Activated CD8-positive, alpha-beta T cell treated with anti-CD3 and anti-CD28 coated beads, Interleukin-2, amount 10 ng/mL, durations not matched to agents 7 days and 5 days (primary cell): ENCODE measurements around the gene TBXAS1. TPM values are rescaled to one million over a fixed set of nuclear protein-coding genes. Genes with fewer than 3 reads are reported as not detected.
A peak's percentile ranks its signal among the peaks of the same experiment; 100 is the strongest.

ENCODE experiments used
- ATAC-seq: fragments of 150-1000 bp; cut with Tn5 transposase; one replicate; pipeline ENCODE4 v1.10.0; 2021; ENCODE audit warnings: moderate library complexity
- CTCF ChIA-PET: fragments of 350-600 bp; sonication (Branson Sonifier 250); formaldehyde crosslinking; loops from one replicate; lab custom pipeline; 2021; ENCODE audit warnings: antibody characterized with exemption; lab: Charles Lee
- POLR2A ChIA-PET: fragments of 350-600 bp; sonication (Branson Sonifier 250); formaldehyde crosslinking; loops from one replicate; lab custom pipeline; 2021; ENCODE audit warnings: antibody characterized with exemption; lab: Charles Lee
- DNase-seq: peaks from one replicate; pipeline ENCODE4 v3.0.0-alpha.2; 2020
- H3K27ac Mint-ChIP-seq: one replicate; pipeline ENCODE4 v1.8.0; 2021; ENCODE audit warnings: mild to moderate bottlenecking, mixed read lengths
- H3K27me3 Mint-ChIP-seq: one replicate; pipeline ENCODE4 v1.8.0; 2021; ENCODE audit warnings: low read depth, mixed read lengths
- H3K36me3 Mint-ChIP-seq: one replicate; pipeline ENCODE4 v1.8.0; 2021; ENCODE audit warnings: low read depth, mixed read lengths
- H3K4me1 Mint-ChIP-seq: one replicate; pipeline ENCODE4 v1.8.0; 2021; ENCODE audit warnings: low read depth, mixed read lengths
- H3K4me3 Mint-ChIP-seq: one replicate; pipeline ENCODE4 v1.8.0; 2021; ENCODE audit warnings: mild to moderate bottlenecking, mixed read lengths
- H3K9me3 Mint-ChIP-seq: one replicate; pipeline ENCODE4 v1.8.0; 2022; ENCODE audit warnings: mixed read lengths; ENCODE audit not compliant: insufficient read depth
- total RNA-seq, 2 experiments: library from RNA; stranded (reverse); gene quantifications; one replicate each; pipeline ENCODE4 v1.2.3, GENCODE V29; 2021

Gene TBXAS1
- total RNA-seq, 2 experiments from 2014 or later: 1.6 to 2.0 TPM

- POLR2A ChIA-PET: interaction anchor here (1.1 kb wide), 1 partner anchor 325 kb away, joined by 4 read pairs; the partner anchor contains the start of gene KLRG2
- DNase-seq (no peak), ATAC-seq (no peak)
- Mint-ChIP-seq H3K36me3 (no peaks in the 10 kb centered on the region), H3K27me3 (peaks cover 8% of the 10 kb centered on the region), H3K27ac (no peak overlapping the region), H3K9me3 (peaks cover 7% of the 10 kb centered on the region), H3K4me1 (peaks cover 10% of the 10 kb centered on the region), H3K4me3 (no peak overlapping the region)
- CTCF ChIA-PET: interaction anchor here (0.7 kb wide), 1 partner anchor 163 kb away, joined by 3 read pairs; no protein-coding TSS in a partner anchor
Measured at GRCh38 chr7:139808427-139808826, 20.6 kb upstream of the TBXAS1 start.

GRCh38 chr7:139808846-139809442 lies 20.1 kb upstream of the TBXAS1 start:
- POLR2A ChIA-PET: interaction anchor here (1.1 kb wide), 1 partner anchor 325 kb away, joined by 4 read pairs; the partner anchor contains the start of gene KLRG2
- DNase-seq (no peak), ATAC-seq (no peak)
- CTCF ChIA-PET: no interaction called here
- peaks cover 15% of the 10 kb centered on the region for H3K4me1 Mint-ChIP-seq
- no peak overlapping the region for H3K27ac Mint-ChIP-seq
- H3K36me3 Mint-ChIP-seq: no peaks in the 10 kb centered on the region
- H3K27me3 Mint-ChIP-seq: peaks cover 8% of the 10 kb centered on the region
- H3K9me3 Mint-ChIP-seq: peaks cover 7% of the 10 kb centered on the region
- no peak overlapping the region for H3K4me3 Mint-ChIP-seq

GRCh38 chr7:139811066-139811465 lies 18.0 kb upstream of the TBXAS1 start:
- peaks cover 11% of the 10 kb centered on the region for H3K27me3 Mint-ChIP-seq
- H3K27ac Mint-ChIP-seq: no peak overlapping the region
- DNase-seq (no peak), ATAC-seq (peak; percentile 36)
- no peaks in the 10 kb centered on the region for H3K36me3 Mint-ChIP-seq
- H3K4me3 Mint-ChIP-seq: no peak overlapping the region
- CTCF ChIA-PET: interaction anchor here (0.8 to 1.8 kb wide), 3 partner anchors 37 to 192 kb away, joined by 3 to 9 read pairs (median 3); no protein-coding TSS in a partner anchor
- POLR2A ChIA-PET: interaction anchor here (1.1 kb wide), 1 partner anchor 147 kb away, joined by 6 read pairs; no protein-coding TSS in a partner anchor
- peaks cover 4% of the 10 kb centered on the region for H3K9me3 Mint-ChIP-seq
- H3K4me1 Mint-ChIP-seq: peaks cover 21% of the 10 kb centered on the region

GRCh38 chr7:139813151-139813550 lies 15.9 kb upstream of the TBXAS1 start:
- peaks cover 21% of the 10 kb centered on the region for H3K4me1 Mint-ChIP-seq
- peaks cover 4% of the 10 kb centered on the region for H3K9me3 Mint-ChIP-seq
- ATAC-seq: no peak
- H3K4me3 Mint-ChIP-seq: no peak overlapping the region
- H3K36me3 Mint-ChIP-seq: no peaks in the 10 kb centered on the region
- H3K27ac Mint-ChIP-seq: no peak overlapping the region
- peaks cover 11% of the 10 kb centered on the region for H3K27me3 Mint-ChIP-seq
- DNase-seq: no peak
- POLR2A ChIA-PET: no interaction called here
- CTCF ChIA-PET: no interaction called here

- Mint-ChIP-seq H3K9me3 (peaks cover 4% of the 10 kb centered on the region), H3K4me3 (no peak overlapping the region), H3K27ac (no peak overlapping the region), H3K4me1 (peaks cover 21% of the 10 kb centered on the region), H3K27me3 (peaks cover 8% of the 10 kb centered on the region), H3K36me3 (no peaks in the 10 kb centered on the region)
- DNase-seq (peak; percentile 44), ATAC-seq (no peak)
- POLR2A ChIA-PET: no interaction called here
- CTCF ChIA-PET: interaction anchor here (1.5 kb wide), 1 partner anchor 14 kb away, joined by 5 read pairs; no protein-coding TSS in a partner anchor
Measured at GRCh38 chr7:139813689-139814088, 15.4 kb upstream of the TBXAS1 start.

GRCh38 chr7:139817249-139817648 lies 11.8 kb upstream of the TBXAS1 start:
- POLR2A ChIA-PET: interaction anchor here (0.6 kb wide), 1 partner anchor 65 kb away, joined by 4 read pairs; no protein-coding TSS in a partner anchor
- peaks cover 2% of the 10 kb centered on the region for H3K27me3 Mint-ChIP-seq
- CTCF ChIA-PET: no interaction called here
- H3K4me3 Mint-ChIP-seq: no peak overlapping the region
- DNase-seq (no peak), ATAC-seq (no peak)
- H3K27ac Mint-ChIP-seq: no peak overlapping the region
- H3K36me3 Mint-ChIP-seq: no peaks in the 10 kb centered on the region
- peaks cover 4% of the 10 kb centered on the region for H3K9me3 Mint-ChIP-seq
- H3K4me1 Mint-ChIP-seq: peaks cover 15% of the 10 kb centered on the region

- ATAC-seq (no peak), DNase-seq (no peak)
- ChIA-PET CTCF (no interaction called here), POLR2A (no interaction called here)
- H3K9me3 Mint-ChIP-seq: peaks cover 4% of the 10 kb centered on the region
- H3K36me3 Mint-ChIP-seq: no peaks in the 10 kb centered on the region
- no peak overlapping the region for H3K4me3 Mint-ChIP-seq
- no peak overlapping the region for H3K27ac Mint-ChIP-seq
- peaks cover 3% of the 10 kb centered on the region for H3K27me3 Mint-ChIP-seq
- no peaks in the 10 kb centered on the region for H3K4me1 Mint-ChIP-seq
Measured at GRCh38 chr7:139820089-139820488, 9.0 kb upstream of the TBXAS1 start.

GRCh38 chr7:139821349-139822105 lies 7.5 kb upstream of the TBXAS1 start:
- H3K27ac Mint-ChIP-seq: no peak overlapping the region
- no peaks in the 10 kb centered on the region for H3K4me1 Mint-ChIP-seq
- no peak for ATAC-seq
- ChIA-PET CTCF (no interaction called here), POLR2A (no interaction called here)
- H3K4me3 Mint-ChIP-seq: no peak overlapping the region
- no peaks in the 10 kb centered on the region for H3K36me3 Mint-ChIP-seq
- no peak for DNase-seq
- no peaks in the 10 kb centered on the region for H3K9me3 Mint-ChIP-seq
- H3K27me3 Mint-ChIP-seq: peaks cover 2% of the 10 kb centered on the region

- CTCF ChIA-PET: no interaction called here
Measured at GRCh38 chr7:139822855-139823254, 6.2 kb upstream of the TBXAS1 start.

GRCh38 chr7:139823959-139824521 lies 5.0 kb upstream of the TBXAS1 start:
- POLR2A ChIA-PET: no interaction called here
- Mint-ChIP-seq H3K27ac (no peak overlapping the region), H3K4me1 (peaks cover 2% of the 10 kb centered on the region), H3K27me3 (peaks cover 12% of the 10 kb centered on the region), H3K9me3 (no peaks in the 10 kb centered on the region), H3K4me3 (no peak overlapping the region), H3K36me3 (no peaks in the 10 kb centered on the region)
- no peak for ATAC-seq
- no peak for DNase-seq
- CTCF ChIA-PET: no interaction called here

More at GRCh38 chr7:139822855-139823254, 6.2 kb upstream of the TBXAS1 start:
- DNase-seq (no peak), ATAC-seq (no peak)
- H3K9me3 Mint-ChIP-seq: no peaks in the 10 kb centered on the region
- H3K36me3 Mint-ChIP-seq: no peaks in the 10 kb centered on the region
- H3K4me3 Mint-ChIP-seq: no peak overlapping the region
- POLR2A ChIA-PET: no interaction called here
- H3K4me1 Mint-ChIP-seq: no peaks in the 10 kb centered on the region
- peaks cover 12% of the 10 kb centered on the region for H3K27me3 Mint-ChIP-seq
- H3K27ac Mint-ChIP-seq: no peak overlapping the region

GRCh38 chr7:139825666-139826290 lies 3.3 kb upstream of the TBXAS1 start:
- Mint-ChIP-seq H3K36me3 (no peaks in the 10 kb centered on the region), H3K4me3 (no peak overlapping the region), H3K27me3 (peaks cover 12% of the 10 kb centered on the region), H3K9me3 (no peaks in the 10 kb centered on the region), H3K27ac (no peak overlapping the region), H3K4me1 (peaks cover 15% of the 10 kb centered on the region)
- CTCF ChIA-PET: interaction anchor here (1.3 kb wide), 1 partner anchor 179 kb away, joined by 3 read pairs; no protein-coding TSS in a partner anchor
- POLR2A ChIA-PET: no interaction called here
- no peak for DNase-seq
- ATAC-seq: no peak
